SU-DHL-6 (cell line): ENCODE results near the gene ARID5B.
A peak's percentile ranks its signal among the peaks of the same experiment; 100 is the strongest.

Source experiments
- H2AFZ ChIP-seq: fragments of 200-600 bp; sonication (generic); 2 replicates; pipeline ENCODE4 v1.6.1; 2014; ENCODE audit warnings: low read depth, mild to moderate bottlenecking, moderate library complexity, mixed read lengths, antibody characterized with exemption, low read length; ENCODE audit not compliant: severe bottlenecking
- H3F3A ChIP-seq: fragments of 200-600 bp; shearing (Covaris generic); 2 replicates; pipeline ENCODE4 v1.6.0; 2016; ENCODE audit warnings: antibody characterized with exemption, mild to moderate bottlenecking; ENCODE audit not compliant: insufficient read depth
- H3K27ac ChIP-seq: fragments of 200-600 bp; sonication (generic); 2 replicates; pipeline ENCODE4 v1.5.1; 2016; ENCODE audit warnings: low read depth, mild to moderate bottlenecking, low read length, moderate library complexity, mixed read lengths
- H3K27me3 ChIP-seq: fragments of 200-600 bp; sonication (generic), shearing (Covaris generic); 2 replicates; pipeline ENCODE4 v1.6.0; 2014; ENCODE audit warnings: mild to moderate bottlenecking, low read length
- H3K36me3 ChIP-seq: fragments of 200-600 bp; sonication (generic); 2 replicates; pipeline ENCODE4 v1.6.1; 2014; ENCODE audit warnings: mild to moderate bottlenecking, low read length, mixed read lengths
- H3K4me2 ChIP-seq: fragments of 300-600, 200-600 bp; shearing (Covaris generic), sonication (generic); 2 replicates; pipeline ENCODE4 v1.6.0; 2014; ENCODE audit warnings: low read length, low read depth, mild to moderate bottlenecking; ENCODE audit not compliant: poor library complexity, severe bottlenecking
- H3K4me3 ChIP-seq: fragments of 200-600 bp; sonication (generic); 2 replicates; pipeline ENCODE4 v1.5.1; 2014; ENCODE audit warnings: antibody characterized with exemption, low read length, mild to moderate bottlenecking, mixed read lengths; ENCODE audit not compliant: insufficient read depth, poor library complexity, severe bottlenecking
- H3K79me2 ChIP-seq: fragments of 200-600 bp; sonication (generic); 2 replicates; pipeline ENCODE4 v1.6.1; 2014; ENCODE audit warnings: mild to moderate bottlenecking, low read length, moderate library complexity; ENCODE audit not compliant: insufficient read depth
- H3K9ac ChIP-seq: fragments of 200-600 bp; sonication (generic); 2 replicates; pipeline ENCODE4 v1.7.0; 2014; ENCODE audit warnings: mild to moderate bottlenecking, low read length
- H3K9me2 ChIP-seq: fragments of 200-600 bp; sonication (generic); replicated peaks from 2 replicates; pipeline ENCODE4 v1.6.1; 2014; ENCODE audit warnings: low read length; ENCODE audit not compliant: insufficient read depth
- H3K9me3 ChIP-seq: fragments of 200-600 bp; sonication (generic); 2 replicates; pipeline ENCODE4 v1.6.1; 2014; ENCODE audit warnings: low read length, mixed read lengths; ENCODE audit not compliant: insufficient read depth
- H4K20me1 ChIP-seq: fragments of 200-600 bp; sonication (generic); 2 replicates; pipeline ENCODE4 v1.6.1; 2014; ENCODE audit warnings: low read depth, mild to moderate bottlenecking, antibody characterized with exemption, low read length, moderate library complexity, mixed read lengths
- EZH2phosphoT487 ChIP-seq: fragments of 200-600 bp; sonication (generic), shearing (Covaris generic); conservative IDR thresholded peaks from 2 replicates; pipeline ENCODE4 v1.6.1; 2018; ENCODE audit warnings: mild to moderate bottlenecking, antibody characterized with exemption, low read length, moderate library complexity, mixed read lengths
- TF ChIP-seq, protein P1 (sequence below): fragments of 200-600 bp; sonication (generic); IDR thresholded peaks from one replicate; pipeline ENCODE4 v1.5.1; 2017; ENCODE audit warnings: antibody characterized with exemption, mild to moderate bottlenecking, low read length, moderate library complexity; ENCODE audit not compliant: insufficient read depth, poor library complexity, severe bottlenecking

Gene ARID5B

DNA sequence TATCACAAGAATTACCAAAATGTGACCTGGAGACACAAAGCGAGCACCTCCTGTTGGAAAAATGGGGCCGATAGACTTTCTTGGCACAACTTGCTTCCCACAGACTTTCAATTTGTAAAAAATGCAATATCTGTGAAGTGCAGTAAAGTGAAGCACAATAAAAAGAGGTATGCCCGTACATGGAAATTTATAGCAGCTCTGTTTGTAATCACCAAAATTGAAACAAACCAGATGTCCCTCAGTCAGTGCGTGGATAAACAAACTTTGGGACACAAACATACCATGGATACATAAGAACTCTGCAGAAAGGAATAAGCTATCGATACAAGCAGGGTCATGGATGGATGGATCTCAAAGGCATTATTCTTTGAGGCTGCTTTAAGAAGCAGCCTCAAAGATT is 33.6 kb downstream of the ARID5B start:
- Histone ChIP-seq H3K9me2 (no peaks in the 10 kb centered on the region), H3K4me3 (no peak overlapping the region), H3K4me2 (peak overlapping the region; percentile 41), H4K20me1 (no peaks in the 10 kb centered on the region), H3K27me3 (no peaks in the 10 kb centered on the region), H3K27ac (peak overlapping the region; percentile 51), H3K9me3 (no peaks in the 10 kb centered on the region), H3F3A (peaks cover 35% of the 10 kb centered on the region), H3K79me2 (peaks cover 87% of the 10 kb centered on the region), H2AFZ (no peak overlapping the region), H3K36me3 (peaks cover 17% of the 10 kb centered on the region), H3K9ac (peak overlapping the region; percentile 32; the same call in 1 of the 2 replicates)
- TF ChIP-seq, protein P1, sequence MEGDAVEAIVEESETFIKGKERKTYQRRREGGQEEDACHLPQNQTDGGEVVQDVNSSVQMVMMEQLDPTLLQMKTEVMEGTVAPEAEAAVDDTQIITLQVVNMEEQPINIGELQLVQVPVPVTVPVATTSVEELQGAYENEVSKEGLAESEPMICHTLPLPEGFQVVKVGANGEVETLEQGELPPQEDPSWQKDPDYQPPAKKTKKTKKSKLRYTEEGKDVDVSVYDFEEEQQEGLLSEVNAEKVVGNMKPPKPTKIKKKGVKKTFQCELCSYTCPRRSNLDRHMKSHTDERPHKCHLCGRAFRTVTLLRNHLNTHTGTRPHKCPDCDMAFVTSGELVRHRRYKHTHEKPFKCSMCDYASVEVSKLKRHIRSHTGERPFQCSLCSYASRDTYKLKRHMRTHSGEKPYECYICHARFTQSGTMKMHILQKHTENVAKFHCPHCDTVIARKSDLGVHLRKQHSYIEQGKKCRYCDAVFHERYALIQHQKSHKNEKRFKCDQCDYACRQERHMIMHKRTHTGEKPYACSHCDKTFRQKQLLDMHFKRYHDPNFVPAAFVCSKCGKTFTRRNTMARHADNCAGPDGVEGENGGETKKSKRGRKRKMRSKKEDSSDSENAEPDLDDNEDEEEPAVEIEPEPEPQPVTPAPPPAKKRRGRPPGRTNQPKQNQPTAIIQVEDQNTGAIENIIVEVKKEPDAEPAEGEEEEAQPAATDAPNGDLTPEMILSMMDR = no peak
- TF ChIP-seq EZH2phosphoT487 = no peak

DNA sequence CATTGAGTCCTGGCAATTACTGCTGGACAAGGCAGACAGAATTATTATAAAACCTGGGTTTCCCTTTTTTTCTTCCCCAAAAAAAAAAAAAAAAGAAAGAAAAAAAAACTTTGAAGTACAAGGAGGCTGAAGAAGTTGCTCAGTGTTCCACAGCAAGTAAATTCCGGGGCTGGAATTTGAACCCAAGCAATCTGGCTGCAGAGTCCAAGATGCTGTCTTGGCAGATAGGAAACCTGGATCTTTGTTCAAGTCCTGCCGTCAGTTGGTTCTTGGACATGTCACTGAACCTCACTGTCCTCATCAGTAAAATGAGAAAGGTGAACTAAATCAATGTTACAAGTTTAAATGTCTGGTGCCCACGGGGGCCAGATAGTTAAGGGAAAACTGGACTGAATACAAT is 35.3 kb downstream of the ARID5B start:
- no peak overlapping the region for H3K9ac ChIP-seq
- TF ChIP-seq, protein P1 = no peak
- no peak for TF ChIP-seq EZH2phosphoT487
- peak overlapping the region; percentile 40 for H3K4me2 ChIP-seq
- H3K4me3 ChIP-seq = no peak overlapping the region
- H3K36me3 ChIP-seq = peaks cover 20% of the 10 kb centered on the region
- peak overlapping the region; percentile 91 for H3K27ac ChIP-seq
- H3K9me2 ChIP-seq = no peaks in the 10 kb centered on the region
- no peak overlapping the region for H2AFZ ChIP-seq
- peaks cover 82% of the 10 kb centered on the region for H3K79me2 ChIP-seq
- no peaks in the 10 kb centered on the region for H4K20me1 ChIP-seq
- peaks cover 41% of the 10 kb centered on the region for H3F3A ChIP-seq
- H3K9me3 ChIP-seq = no peaks in the 10 kb centered on the region
- no peaks in the 10 kb centered on the region for H3K27me3 ChIP-seq

DNA sequence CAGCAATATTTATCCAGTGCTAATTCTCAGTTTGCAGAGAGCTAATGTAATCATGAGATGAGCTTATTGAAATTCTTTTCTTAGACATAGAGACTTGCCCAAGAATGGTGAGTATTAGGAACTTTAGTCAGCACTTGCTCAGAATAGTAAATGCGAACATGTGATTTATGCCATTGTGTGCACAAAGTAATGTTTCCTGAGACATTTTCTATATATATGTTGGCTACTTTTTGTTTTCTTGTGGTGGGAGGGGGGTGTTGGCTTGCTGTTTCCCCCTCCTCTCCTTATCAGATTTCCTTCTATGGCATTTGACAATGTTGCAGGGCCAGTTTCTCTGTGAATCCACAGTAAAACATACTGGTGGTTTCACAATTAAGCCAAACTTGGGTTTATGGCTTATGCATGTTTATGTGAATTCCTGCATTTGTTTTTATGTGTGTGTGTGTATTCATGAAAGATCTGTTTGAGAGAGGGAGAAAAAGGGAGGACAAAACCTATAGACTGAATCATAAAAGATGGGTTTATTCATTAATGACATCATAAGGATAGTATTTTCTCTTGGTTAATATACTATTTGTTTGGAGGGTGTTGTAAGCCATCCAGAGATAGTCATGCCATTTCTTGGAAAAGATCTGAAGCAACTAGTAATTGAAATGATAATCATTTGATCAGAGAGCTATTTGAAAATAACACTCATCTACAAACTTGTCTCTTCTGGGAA is 36.3 kb downstream of the ARID5B start:
- H3K36me3 ChIP-seq = peaks cover 20% of the 10 kb centered on the region
- no peaks in the 10 kb centered on the region for H3K27me3 ChIP-seq
- peak overlapping the region; percentile 40 for H3K4me2 ChIP-seq
- peak overlapping the region; percentile 91 for H3K27ac ChIP-seq
- no peak overlapping the region for H2AFZ ChIP-seq
- H3K4me3 ChIP-seq = peak overlapping the region; percentile 5
- no peaks in the 10 kb centered on the region for H4K20me1 ChIP-seq
- peaks cover 43% of the 10 kb centered on the region for H3F3A ChIP-seq
- peaks cover 81% of the 10 kb centered on the region for H3K79me2 ChIP-seq
- no peaks in the 10 kb centered on the region for H3K9me2 ChIP-seq
- H3K9me3 ChIP-seq = no peaks in the 10 kb centered on the region
- H3K9ac ChIP-seq = peak overlapping the region; percentile 34
- TF ChIP-seq, protein P1 = no peak
- no peak for TF ChIP-seq EZH2phosphoT487
